Ectodermal cell (in vitro differentiated cells): ENCODE data around the gene PKIG.

ENCODE experiments used
- H3K27ac ChIP-seq: 2 replicates; pipeline ENCODE4 v1.7.0; 2013; ENCODE audit warnings: mild to moderate bottlenecking, low read depth, low read length; ENCODE audit not compliant: insufficient read depth, poor library complexity, severe bottlenecking
- H3K27me3 ChIP-seq: 2 replicates; pipeline ENCODE4 v1.7.0; 2013; ENCODE audit warnings: mild to moderate bottlenecking, low read length; ENCODE audit not compliant: insufficient read depth, control insufficient read depth, poor library complexity, severe bottlenecking
- H3K36me3 ChIP-seq: one replicate; pipeline ENCODE4 v1.7.0; 2013; ENCODE audit warnings: low read length; ENCODE audit not compliant: control insufficient read depth, insufficient read depth
- H3K4me1 ChIP-seq: one replicate; pipeline ENCODE4 v1.7.0; 2013; ENCODE audit warnings: low read length; ENCODE audit not compliant: control insufficient read depth, insufficient read depth
- H3K4me3 ChIP-seq: 2 replicates; pipeline ENCODE4 v1.7.0; 2013; ENCODE audit warnings: low read depth, low read length, control low read depth; ENCODE audit not compliant: insufficient read depth
- H3K9me3 ChIP-seq: 2 replicates; pipeline ENCODE4 v1.7.0; 2013; ENCODE audit warnings: mild to moderate bottlenecking, low read length, moderate library complexity; ENCODE audit not compliant: control insufficient read depth
- WGBS, 2 experiments: methylation state at CpG; one replicate each; pipeline ENCODE4 v1.1.7; 2013; ENCODE audit warnings: missing lambda C conversion rate in 2 of 2; 5-methylcytosine and 5-hydroxymethylcytosine counted together

The PKIG gene

DNA sequence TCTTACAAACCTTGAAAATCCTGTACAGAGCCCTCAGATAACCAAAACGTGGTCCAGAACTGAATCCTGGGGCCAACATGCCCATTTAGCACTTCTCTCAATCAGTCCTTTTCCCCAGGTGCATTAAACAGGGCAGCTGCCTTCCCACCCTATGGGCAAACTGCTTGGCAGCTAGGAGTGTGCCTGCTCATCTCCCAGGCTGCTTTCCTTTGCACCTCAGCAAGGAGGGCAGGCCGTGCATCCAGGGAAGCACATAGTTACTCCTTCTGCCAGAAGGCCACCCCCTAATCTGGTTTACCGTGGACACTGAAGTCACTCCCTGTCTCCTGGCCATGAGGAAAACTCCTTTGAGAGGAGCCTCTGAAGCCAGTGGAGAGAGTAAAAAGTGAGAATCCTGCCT, 10.0 kb downstream of the PKIG start:
- H3K36me3 ChIP-seq = no peaks in the 10 kb centered on the region
- H3K4me1 ChIP-seq = peaks cover 3% of the 10 kb centered on the region
- no peaks in the 10 kb centered on the region for H3K9me3 ChIP-seq
- no peak overlapping the region for H3K27ac ChIP-seq
- no peaks in the 10 kb centered on the region for H3K27me3 ChIP-seq
- H3K4me3 ChIP-seq = no peak overlapping the region
- WGBS, 2 experiments = 91 to 93% methylated on average over 3 of the region's 3 CpGs

GRCh38 chr20:44593751-44594150, 11.4 kb downstream of the PKIG start:
- WGBS, 2 experiments = 90 to 93% methylated on average over 2 of the region's 2 CpGs
- Histone ChIP-seq H3K9me3 (no peaks in the 10 kb centered on the region), H3K4me3 (no peak overlapping the region), H3K27ac (no peak overlapping the region), H3K4me1 (peaks cover 15% of the 10 kb centered on the region), H3K36me3 (no peaks in the 10 kb centered on the region), H3K27me3 (no peaks in the 10 kb centered on the region)

DNA sequence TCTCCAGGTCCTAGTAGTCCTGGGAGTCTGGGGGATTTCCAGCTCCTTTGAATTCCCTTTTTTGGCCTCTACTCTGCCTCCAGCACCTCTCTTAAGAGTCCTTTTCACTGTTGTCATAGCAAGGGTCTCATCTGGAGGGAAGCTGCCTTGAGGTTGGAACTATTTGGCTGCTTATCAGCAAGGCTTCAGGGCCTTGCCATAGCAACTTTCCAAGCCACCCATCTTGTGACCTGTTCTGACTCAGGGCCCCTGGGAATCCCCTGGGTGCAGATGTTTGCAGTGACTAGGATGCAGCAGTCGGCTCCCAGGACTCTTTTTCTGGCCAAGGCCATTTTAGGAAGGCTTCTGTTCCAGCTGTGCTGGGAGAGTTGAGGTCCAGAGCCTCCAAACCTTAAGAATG, 12.4 kb downstream of the PKIG start:
- 81 to 95% methylated on average over 1 of the region's 1 CpG for WGBS, 2 experiments
- no peak overlapping the region for H3K27ac ChIP-seq

GRCh38 chr20:44596010-44596409, 13.6 kb downstream of the PKIG start:
- WGBS, 2 experiments = 91 to 94% methylated on average over 4 of the region's 4 CpGs
- Histone ChIP-seq H3K4me3 (no peak overlapping the region), H3K27ac (no peak overlapping the region), H3K27me3 (no peaks in the 10 kb centered on the region), H3K36me3 (no peaks in the 10 kb centered on the region), H3K9me3 (no peaks in the 10 kb centered on the region), H3K4me1 (peaks cover 15% of the 10 kb centered on the region)

More for the DNA sequence above, 12.4 kb downstream of the PKIG start:
- Histone ChIP-seq H3K36me3 (no peaks in the 10 kb centered on the region), H3K9me3 (no peaks in the 10 kb centered on the region), H3K27me3 (no peaks in the 10 kb centered on the region), H3K4me1 (peaks cover 15% of the 10 kb centered on the region), H3K4me3 (no peak overlapping the region)

DNA sequence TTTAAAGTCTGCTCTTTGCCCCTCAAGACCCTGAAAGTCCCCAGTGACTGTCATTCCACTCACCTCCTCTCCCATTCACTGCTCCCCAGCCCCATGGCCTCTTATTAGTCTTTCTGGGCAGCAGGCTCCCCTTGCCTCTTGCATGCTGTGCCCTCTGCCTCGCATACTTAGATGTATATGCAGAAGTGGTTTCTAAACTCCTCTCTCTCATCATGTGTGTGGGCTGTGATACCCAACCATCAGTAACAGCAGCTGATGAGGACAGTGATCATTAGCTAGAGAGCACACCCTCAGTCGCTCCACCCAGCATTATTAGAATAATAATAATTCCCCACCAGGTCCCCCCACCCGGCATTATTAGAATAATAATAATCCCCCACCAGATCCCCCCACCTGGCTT, 14.5 kb downstream of the PKIG start:
- no peaks in the 10 kb centered on the region for H3K36me3 ChIP-seq
- H3K27ac ChIP-seq = no peak overlapping the region
- H3K9me3 ChIP-seq = no peaks in the 10 kb centered on the region
- no peaks in the 10 kb centered on the region for H3K27me3 ChIP-seq
- WGBS, 2 experiments = 66 to 72% methylated on average over 3 of the region's 3 CpGs
- no peak overlapping the region for H3K4me3 ChIP-seq
- peaks cover 15% of the 10 kb centered on the region for H3K4me1 ChIP-seq

DNA sequence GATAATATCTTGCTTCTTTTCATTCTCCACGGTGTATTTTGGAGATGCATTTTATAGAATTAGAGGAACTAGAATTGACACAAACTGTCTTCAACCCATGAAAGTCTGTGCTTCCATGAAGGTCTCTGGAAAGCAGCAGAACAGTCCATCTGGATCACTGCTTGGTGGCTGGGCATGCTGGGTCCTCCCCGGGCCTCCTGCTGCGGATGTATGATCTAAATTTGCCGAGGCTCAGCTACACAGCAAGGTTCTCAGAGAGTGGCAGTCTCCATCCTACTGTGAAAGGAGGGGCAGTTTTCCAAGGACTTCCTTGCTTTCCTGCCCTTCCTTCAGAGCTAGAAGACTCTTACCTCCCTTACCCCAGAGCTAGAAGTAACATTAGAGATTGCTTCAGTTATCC, 15.1 kb downstream of the PKIG start:
- Histone ChIP-seq H3K4me1 (peaks cover 15% of the 10 kb centered on the region), H3K9me3 (no peaks in the 10 kb centered on the region), H3K27ac (no peak overlapping the region), H3K36me3 (no peaks in the 10 kb centered on the region), H3K27me3 (no peaks in the 10 kb centered on the region), H3K4me3 (no peak overlapping the region)
- WGBS, 2 experiments = 79 to 81% methylated on average over 4 of the region's 4 CpGs

- 80 to 82% methylated on average over 4 of the region's 4 CpGs for WGBS, 2 experiments
- no peaks in the 10 kb centered on the region for H3K36me3 ChIP-seq
- no peak overlapping the region for H3K27ac ChIP-seq
- no peaks in the 10 kb centered on the region for H3K27me3 ChIP-seq
- peaks cover 15% of the 10 kb centered on the region for H3K4me1 ChIP-seq
- H3K4me3 ChIP-seq = no peak overlapping the region
- no peaks in the 10 kb centered on the region for H3K9me3 ChIP-seq
These were observed 15.6 kb downstream of the PKIG start for GRCh38 chr20:44597930-44598329.

- Histone ChIP-seq H3K36me3 (no peaks in the 10 kb centered on the region), H3K27me3 (no peaks in the 10 kb centered on the region), H3K27ac (no peak overlapping the region), H3K4me3 (no peak overlapping the region), H3K4me1 (peaks cover 15% of the 10 kb centered on the region), H3K9me3 (no peaks in the 10 kb centered on the region)
- 71 to 73% methylated on average over 4 of the region's 4 CpGs for WGBS, 2 experiments
These were observed 16.3 kb downstream of the PKIG start for GRCh38 chr20:44598423-44599305.

DNA sequence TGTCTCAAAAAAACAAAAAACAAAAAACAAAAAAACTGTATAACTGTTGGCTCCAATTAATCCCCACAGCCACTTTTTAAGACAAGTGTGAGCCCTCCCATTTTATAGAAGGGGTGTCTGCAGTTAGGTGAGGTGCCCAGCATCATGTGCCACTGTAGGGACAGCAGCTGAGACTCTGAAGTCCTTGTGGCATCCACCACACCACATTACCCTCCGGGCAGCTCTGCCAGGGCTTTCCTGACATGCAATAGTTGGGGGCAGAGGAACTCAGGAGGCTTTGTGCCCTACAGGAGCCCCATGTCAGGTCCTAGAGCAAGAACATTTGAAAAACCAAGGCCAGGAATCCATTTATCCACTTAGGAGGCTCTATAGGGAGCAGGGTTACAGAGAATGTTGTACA, 17.3 kb downstream of the PKIG start:
- no peaks in the 10 kb centered on the region for H3K9me3 ChIP-seq
- no peak overlapping the region for H3K27ac ChIP-seq
- no peaks in the 10 kb centered on the region for H3K27me3 ChIP-seq
- no peak overlapping the region for H3K4me3 ChIP-seq
- 97 to 100% methylated on average over 1 of the region's 1 CpG for WGBS, 2 experiments
- no peaks in the 10 kb centered on the region for H3K36me3 ChIP-seq
- peaks cover 15% of the 10 kb centered on the region for H3K4me1 ChIP-seq

DNA sequence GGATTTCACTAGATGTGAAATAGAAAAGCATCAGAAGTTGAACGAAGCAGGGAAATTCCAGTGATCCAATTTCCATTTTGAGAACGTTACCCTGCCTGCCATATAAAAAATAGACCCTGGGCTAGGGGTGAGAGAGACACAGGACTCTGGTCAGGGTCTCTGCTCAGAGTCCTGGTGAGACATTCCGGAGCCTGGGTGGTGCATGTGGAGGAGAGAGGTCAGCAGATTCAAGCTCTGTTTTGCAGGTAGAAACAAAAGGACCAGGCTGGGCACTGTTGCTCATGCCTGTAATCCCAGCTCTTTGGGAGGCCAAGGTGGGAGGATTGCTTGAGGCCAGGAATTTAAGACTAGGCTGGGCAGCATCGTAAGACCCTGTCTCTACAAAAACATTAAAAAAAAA, 17.9 kb downstream of the PKIG start:
- no peak overlapping the region for H3K27ac ChIP-seq

More for the DNA sequence above, 17.9 kb downstream of the PKIG start:
- no peak overlapping the region for H3K4me3 ChIP-seq
- no peaks in the 10 kb centered on the region for H3K9me3 ChIP-seq
- H3K36me3 ChIP-seq = no peaks in the 10 kb centered on the region
- H3K27me3 ChIP-seq = no peaks in the 10 kb centered on the region
- 94 to 96% methylated on average over 3 to 4 of the region's 4 CpGs for WGBS, 2 experiments
- H3K4me1 ChIP-seq = peaks cover 15% of the 10 kb centered on the region
